ENCODE results near the gene TLE5. TPM values are rescaled to one million over a fixed set of nuclear protein-coding genes. Genes with fewer than 3 reads are reported as not detected.
A peak's percentile ranks its signal among the peaks of the same experiment; 100 is the strongest.

The TLE5 gene
- total and polyA plus RNA-seq, 2 donors (not counting 3 experiments of a cell fraction or from before 2014, with no cell fraction given), result 393 to 574 TPM

GRCh38 chr19:3036119-3036976 lies 25.9 kb downstream of the TLE5 start:
- H3K9ac ChIP-seq (replicated peaks; ENCODE audit: extremely low read depth, insufficient read depth, low read length), result peak overlapping the region; percentile 64
- intact Hi-C loops (cut with micrococcal nuclease), result loop anchor here (1.0 to 5.0 kb wide), 4 partner anchors 25 to 799 kb away; partner anchors contain the start of genes PLEKHJ1 and SF3A2

More at GRCh38 chr19:3036119-3036976, 25.9 kb downstream of the TLE5 start:
- Histone ChIP-seq H3K4me2 (ENCODE audit: insufficient read depth, low read length) (peak overlapping the region; percentile 83), H3K27ac (ENCODE audit: insufficient read depth, low read depth, low read length) (peak overlapping the region; percentile 77), H4K20me1 (replicated peaks; ENCODE audit: control insufficient read depth, extremely low read depth, insufficient read depth, low read length) (no peaks in the 10 kb centered on the region), H3K9me3 (replicated peaks; ENCODE audit: control insufficient read depth, insufficient read depth, low read length) (no peaks in the 10 kb centered on the region), H3K27me3 (ENCODE audit: control insufficient read depth in 2 of 2, insufficient read depth in 2 of 2, low read length in 2 of 2) (no peaks in the 10 kb centered on the region), H3K9me1 (replicated peaks; ENCODE audit: control insufficient read depth, extremely low read depth, insufficient read depth, low read length) (no peaks in the 10 kb centered on the region), H3K4me3 (replicated peaks in 1 of 3; ENCODE audit: insufficient read depth in 1 of 3, low read depth in 1 of 3, low read length in 3 of 3) (peak overlapping the region; percentile 39 to 73 (median 73)), H3K4me1 (ENCODE audit: control insufficient read depth, extremely low read depth, insufficient read depth, low read length) (peaks cover 12% of the 10 kb centered on the region), H2AFZ (ENCODE audit: low read depth, low read length) (peak overlapping the region; percentile 87), H3K79me2 (ENCODE audit: control insufficient read depth, insufficient read depth, low read length) (no peaks in the 10 kb centered on the region), H3K36me3 (ENCODE audit: control insufficient read depth in 2 of 2, extremely low read depth in 1 of 2, insufficient read depth in 2 of 2, low read length in 2 of 2) (no peaks in the 10 kb centered on the region)
- no TSS peak for BruUV-seq (replicated peaks)
- DNase-seq (ENCODE audit: low read depth, low spot score) (peak; percentile 89), FAIRE-seq (peak; percentile 35)
- TF ChIP-seq CTCF (IDR thresholded peaks at IDR 0.05; ENCODE audit: extremely low read depth in 1 of 2, insufficient read depth in 1 of 2, low read depth in 1 of 2, low read length in 2 of 2) (peak; percentile 12 to 28), POLR2A (IDR thresholded peaks at IDR 0.05; ENCODE audit: low read depth, low read length) (peak; percentile 70), MAX (IDR thresholded peaks at IDR 0.05; ENCODE audit: insufficient read depth, insufficient read length) (no peak), GATA2 (IDR thresholded peaks at IDR 0.05; ENCODE audit: insufficient read depth, insufficient read length, low read depth, low read length) (no peak)
- dilution Hi-C loops (cut with MboI; ENCODE audit: extremely low pct_ligation_motif_present, low sequenced_read_pairs), result no loop called here
- ChIA-PET POLR2A (interaction anchor here (0.5 to 2.3 kb wide), 5 partner anchors 18 to 838 kb away, joined by 3 to 16 read pairs (median 3); no protein-coding TSS in a partner anchor), CTCF (interaction anchor here (0.7 to 3.0 kb wide), 24 partner anchors 9 to 149 kb away, joined by 3 to 32 read pairs (median 6); partner anchors contain the start of genes TLE5 and TLE6)

All from endothelial cell of umbilical vein (primary cell).